ENCODE data around the gene EMC6. TPM values are rescaled to one million over a fixed set of nuclear protein-coding genes. Genes with fewer than 3 reads are reported as not detected.
A peak's percentile ranks its signal among the peaks of the same experiment; 100 is the strongest.

The EMC6 gene
- total and polyA plus RNA-seq, 2 of the 13 experiments (the other 11 are each of a cell fraction or from before 2014, with no cell fraction given): 45.1 to 47.7 TPM

- BruUV-seq (replicated peaks): no TSS peak
- peaks cover 14% of the 10 kb centered on the region for H3K4me1 ChIP-seq (ENCODE audit: insufficient read depth, low read length)
- ATAC-seq: peak; percentile 81
- peak overlapping the region; percentile 36 for H3K27ac ChIP-seq (ENCODE audit: extremely low read length, insufficient read depth, low read length)
- H3K9me3 ChIP-seq (ENCODE audit: low read length): no peaks in the 10 kb centered on the region
- H3K27me3 ChIP-seq (ENCODE audit: control insufficient read depth in 1 of 2, insufficient read depth in 2 of 2, low read length in 2 of 2): no peaks in the 10 kb centered on the region
- H3K4me3 ChIP-seq (replicated peaks in 1 of 3; ENCODE audit: insufficient read depth in 1 of 3, low read depth in 2 of 3, low read length in 3 of 3): no peak overlapping the region
- ChIA-PET POLR2A (interaction anchor here (1.1 to 2.5 kb wide), 3 partner anchors 11 to 598 kb away, joined by 3 to 12 read pairs (median 8); partner anchors contain the start of genes CTNS and SHPK), CTCF (ENCODE audit: low intra/inter-chr PET ratio, low total read pairs) (interaction anchor here (1.5 to 2.4 kb wide), 2 partner anchors 45 to 599 kb away, joined by 6 to 9 read pairs; no protein-coding TSS in a partner anchor)
- peaks cover 3 to 15% of the 10 kb centered on the region in 2 experiments; a peak in 2 of 5 replicates for H3K36me3 ChIP-seq (replicated peaks in 1 of 2; ENCODE audit: control insufficient read depth in 1 of 2, insufficient read depth in 2 of 2, low read length in 2 of 2)
- intact Hi-C loops (cut with micrococcal nuclease; ENCODE audit: unreplicated experiment): no loop called here
- in situ Hi-C loops (cut with HindIII; ENCODE audit: extremely low pct_ligation_motif_present, low pct_unique_long_range_greater_than_20kb): no loop called here
- 0 out of 2 replicates have a peak overlapping the region, but pooled peaks have one; percentile 14 for H3K4me2 ChIP-seq (ENCODE audit: low read depth, low read length)
- no peak overlapping the region for H2AFZ ChIP-seq (ENCODE audit: low read length)
- no peak for FAIRE-seq
- H3K9ac ChIP-seq (ENCODE audit: insufficient read depth, low read depth, low read length): no peak overlapping the region
- H3K79me2 ChIP-seq (ENCODE audit: insufficient read depth, low read length): no peaks in the 10 kb centered on the region
- 100% methylated on average over 1 of the region's 12 CpGs for WGBS (ENCODE audit: low lambda C conversion rate)
- H4K20me1 ChIP-seq (ENCODE audit: insufficient read depth, low read length): no peaks in the 10 kb centered on the region
- no peak for DNase-seq (ENCODE audit: low spot score)
- TF ChIP-seq ZNF543 (CRISPR knock-in tag; IDR thresholded peaks at IDR 0.05) (no peak), CSRNP1 (CRISPR knock-in tag; IDR thresholded peaks at IDR 0.05) (0 out of 2 replicates have a peak, but pooled peaks have one; percentile 27), NFIB (CRISPR knock-in tag; IDR thresholded peaks at IDR 0.05; ENCODE audit: borderline replicate concordance) (no peak), ZKSCAN5 (CRISPR knock-in tag; IDR thresholded peaks at IDR 0.05) (no peak), ZNF83 (CRISPR knock-in tag; IDR thresholded peaks at IDR 0.05; ENCODE audit: borderline replicate concordance) (no peak), KAT8 (CRISPR knock-in tag; IDR thresholded peaks at IDR 0.05) (no peak), ZFX (CRISPR knock-in tag; IDR thresholded peaks at IDR 0.05; ENCODE audit: low read depth) (peak; percentile 38; the same call in 1 of the 2 replicates), AGO1 (IDR thresholded peaks at IDR 0.05; ENCODE audit: low read depth, low read length, poor library complexity, severe bottlenecking) (no peak), CBX1 (IDR thresholded peaks at IDR 0.05; ENCODE audit: low read depth) (no peak), NRL (CRISPR knock-in tag; IDR thresholded peaks at IDR 0.05; ENCODE audit: borderline replicate concordance) (no peak; the same call in 1 of the 2 replicates), ZNF234 (CRISPR knock-in tag; conservative IDR thresholded peaks at IDR 0.05) (no peak)
- TF ChIP-seq, protein P1, sequence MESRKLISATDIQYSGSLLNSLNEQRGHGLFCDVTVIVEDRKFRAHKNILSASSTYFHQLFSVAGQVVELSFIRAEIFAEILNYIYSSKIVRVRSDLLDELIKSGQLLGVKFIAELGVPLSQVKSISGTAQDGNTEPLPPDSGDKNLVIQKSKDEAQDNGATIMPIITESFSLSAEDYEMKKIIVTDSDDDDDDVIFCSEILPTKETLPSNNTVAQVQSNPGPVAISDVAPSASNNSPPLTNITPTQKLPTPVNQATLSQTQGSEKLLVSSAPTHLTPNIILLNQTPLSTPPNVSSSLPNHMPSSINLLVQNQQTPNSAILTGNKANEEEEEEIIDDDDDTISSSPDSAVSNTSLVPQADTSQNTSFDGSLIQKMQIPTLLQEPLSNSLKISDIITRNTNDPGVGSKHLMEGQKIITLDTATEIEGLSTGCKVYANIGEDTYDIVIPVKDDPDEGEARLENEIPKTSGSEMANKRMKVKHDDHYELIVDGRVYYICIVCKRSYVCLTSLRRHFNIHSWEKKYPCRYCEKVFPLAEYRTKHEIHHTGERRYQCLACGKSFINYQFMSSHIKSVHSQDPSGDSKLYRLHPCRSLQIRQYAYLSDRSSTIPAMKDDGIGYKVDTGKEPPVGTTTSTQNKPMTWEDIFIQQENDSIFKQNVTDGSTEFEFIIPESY (CRISPR knock-in tag; IDR thresholded peaks at IDR 0.05): peak; percentile 88
- TF ChIP-seq, protein P2, sequence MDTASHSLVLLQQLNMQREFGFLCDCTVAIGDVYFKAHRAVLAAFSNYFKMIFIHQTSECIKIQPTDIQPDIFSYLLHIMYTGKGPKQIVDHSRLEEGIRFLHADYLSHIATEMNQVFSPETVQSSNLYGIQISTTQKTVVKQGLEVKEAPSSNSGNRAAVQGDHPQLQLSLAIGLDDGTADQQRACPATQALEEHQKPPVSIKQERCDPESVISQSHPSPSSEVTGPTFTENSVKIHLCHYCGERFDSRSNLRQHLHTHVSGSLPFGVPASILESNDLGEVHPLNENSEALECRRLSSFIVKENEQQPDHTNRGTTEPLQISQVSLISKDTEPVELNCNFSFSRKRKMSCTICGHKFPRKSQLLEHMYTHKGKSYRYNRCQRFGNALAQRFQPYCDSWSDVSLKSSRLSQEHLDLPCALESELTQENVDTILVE (CRISPR knock-in tag; IDR thresholded peaks at IDR 0.05): no peak
- TF ChIP-seq, protein P3, sequence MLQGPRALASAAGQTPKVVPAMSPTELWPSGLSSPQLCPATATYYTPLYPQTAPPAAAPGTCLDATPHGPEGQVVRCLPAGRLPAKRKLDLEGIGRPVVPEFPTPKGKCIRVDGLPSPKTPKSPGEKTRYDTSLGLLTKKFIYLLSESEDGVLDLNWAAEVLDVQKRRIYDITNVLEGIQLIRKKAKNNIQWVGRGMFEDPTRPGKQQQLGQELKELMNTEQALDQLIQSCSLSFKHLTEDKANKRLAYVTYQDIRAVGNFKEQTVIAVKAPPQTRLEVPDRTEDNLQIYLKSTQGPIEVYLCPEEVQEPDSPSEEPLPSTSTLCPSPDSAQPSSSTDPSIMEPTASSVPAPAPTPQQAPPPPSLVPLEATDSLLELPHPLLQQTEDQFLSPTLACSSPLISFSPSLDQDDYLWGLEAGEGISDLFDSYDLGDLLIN (CRISPR knock-in tag; IDR thresholded peaks at IDR 0.05; ENCODE audit: borderline replicate concordance): no peak
- TF ChIP-seq, protein P4, sequence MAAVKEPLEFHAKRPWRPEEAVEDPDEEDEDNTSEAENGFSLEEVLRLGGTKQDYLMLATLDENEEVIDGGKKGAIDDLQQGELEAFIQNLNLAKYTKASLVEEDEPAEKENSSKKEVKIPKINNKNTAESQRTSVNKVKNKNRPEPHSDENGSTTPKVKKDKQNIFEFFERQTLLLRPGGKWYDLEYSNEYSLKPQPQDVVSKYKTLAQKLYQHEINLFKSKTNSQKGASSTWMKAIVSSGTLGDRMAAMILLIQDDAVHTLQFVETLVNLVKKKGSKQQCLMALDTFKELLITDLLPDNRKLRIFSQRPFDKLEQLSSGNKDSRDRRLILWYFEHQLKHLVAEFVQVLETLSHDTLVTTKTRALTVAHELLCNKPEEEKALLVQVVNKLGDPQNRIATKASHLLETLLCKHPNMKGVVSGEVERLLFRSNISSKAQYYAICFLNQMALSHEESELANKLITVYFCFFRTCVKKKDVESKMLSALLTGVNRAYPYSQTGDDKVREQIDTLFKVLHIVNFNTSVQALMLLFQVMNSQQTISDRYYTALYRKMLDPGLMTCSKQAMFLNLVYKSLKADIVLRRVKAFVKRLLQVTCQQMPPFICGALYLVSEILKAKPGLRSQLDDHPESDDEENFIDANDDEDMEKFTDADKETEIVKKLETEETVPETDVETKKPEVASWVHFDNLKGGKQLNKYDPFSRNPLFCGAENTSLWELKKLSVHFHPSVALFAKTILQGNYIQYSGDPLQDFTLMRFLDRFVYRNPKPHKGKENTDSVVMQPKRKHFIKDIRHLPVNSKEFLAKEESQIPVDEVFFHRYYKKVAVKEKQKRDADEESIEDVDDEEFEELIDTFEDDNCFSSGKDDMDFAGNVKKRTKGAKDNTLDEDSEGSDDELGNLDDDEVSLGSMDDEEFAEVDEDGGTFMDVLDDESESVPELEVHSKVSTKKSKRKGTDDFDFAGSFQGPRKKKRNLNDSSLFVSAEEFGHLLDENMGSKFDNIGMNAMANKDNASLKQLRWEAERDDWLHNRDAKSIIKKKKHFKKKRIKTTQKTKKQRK (IDR thresholded peaks at IDR 0.05; ENCODE audit: low read length): no peak
Measured at GRCh38 chr17:3647251-3647650, 21.4 kb upstream of the EMC6 start.

Data from HepG2 (cell line).